Stimulated activated CD4-positive, alpha-beta T cell treated with anti-CD3 and anti-CD28 coated beads, Interleukin-4, amount 100 ng/mL, for 1 hour (primary cell): ENCODE results near the gene ADAMTS13.

ENCODE experiments used
- DNase-seq: peaks from one replicate; pipeline ENCODE4 v3.0.0-alpha.2; 2020

ADAMTS13 gene

GRCh38 chr9:133393399-133393798, 28.8 kb upstream of the ADAMTS13 start:
- DNase-seq = no peak

- no peak for DNase-seq
Measured at GRCh38 chr9:133394687-133395271, 27.4 kb upstream of the ADAMTS13 start.

GRCh38 chr9:133396952-133397351, 25.2 kb upstream of the ADAMTS13 start:
- no peak for DNase-seq

- DNase-seq = no peak
Measured at GRCh38 chr9:133397370-133397769, 24.8 kb upstream of the ADAMTS13 start.

GRCh38 chr9:133397895-133398294, 24.3 kb upstream of the ADAMTS13 start:
- DNase-seq = no peak

GRCh38 chr9:133400292-133400691, 21.9 kb upstream of the ADAMTS13 start:
- DNase-seq = no peak

- no peak for DNase-seq
Measured at GRCh38 chr9:133401588-133401987, 20.6 kb upstream of the ADAMTS13 start.

- DNase-seq = no peak
Measured at GRCh38 chr9:133402689-133403088, 19.5 kb upstream of the ADAMTS13 start.

- peak; percentile 68 for DNase-seq
Measured at GRCh38 chr9:133403766-133404453, 18.3 kb upstream of the ADAMTS13 start.

GRCh38 chr9:133404454-133405002, 17.6 kb upstream of the ADAMTS13 start:
- DNase-seq = no peak

- DNase-seq = no peak
Measured at GRCh38 chr9:133405508-133406438, 16.4 kb upstream of the ADAMTS13 start.

GRCh38 chr9:133406480-133407307, 15.5 kb upstream of the ADAMTS13 start:
- peak; percentile 81 for DNase-seq

GRCh38 chr9:133408042-133408441, 14.1 kb upstream of the ADAMTS13 start:
- no peak for DNase-seq

GRCh38 chr9:133415170-133415569, 7.0 kb upstream of the ADAMTS13 start:
- DNase-seq = no peak

- peak; percentile 83 for DNase-seq
Measured at GRCh38 chr9:133417541-133418461, 4.4 kb upstream of the ADAMTS13 start, which contains the start of gene REXO4. Gene REXO4 (minus strand): TSS chr9:133418010. CDS start chr9:133417844, 166 bp downstream.

GRCh38 chr9:133419005-133419404, 3.2 kb upstream of the ADAMTS13 start:
- no peak for DNase-seq

- DNase-seq = no peak
Measured at GRCh38 chr9:133420392-133420827, 1.8 kb upstream of the ADAMTS13 start.

- no peak for DNase-seq
Measured at GRCh38 chr9:133423216-133423615, 1.0 kb downstream of the ADAMTS13 start.

- DNase-seq = no peak
Measured at GRCh38 chr9:133424187-133424586, 2.0 kb downstream of the ADAMTS13 start.

- no peak for DNase-seq
Measured at GRCh38 chr9:133425049-133425632, 3.0 kb downstream of the ADAMTS13 start.

GRCh38 chr9:133426011-133426410, 3.8 kb downstream of the ADAMTS13 start:
- DNase-seq = no peak
